B cell (primary cell): Measurements from ENCODE around the gene RRAS2. TPM values are rescaled to one million over a fixed set of nuclear protein-coding genes. Genes with fewer than 3 reads are reported as not detected.
"Not testable (repeated sequence)": the region's sequence is repeated elsewhere in the genome, so short reads cannot be mapped to it uniquely, and the experiment has no call there.

Source experiments
- ATAC-seq: fragments of 200-7000 bp; cut with Tn5 transposase; one replicate; pipeline ENCODE4 v1.10.0; 2021; ENCODE audit warnings: low read depth, mild to moderate bottlenecking, moderate number of reproducible peaks, moderate library complexity
- CTCF ChIA-PET: fragments of 350-600 bp; sonication (Branson Sonifier 250); formaldehyde crosslinking; loops from one replicate; lab custom pipeline; 2021; ENCODE audit warnings: antibody characterized with exemption, inconsistent platforms; lab: Charles Lee
- POLR2A ChIA-PET: fragments of 350-600 bp; sonication (Branson Sonifier 250); formaldehyde crosslinking; loops from one replicate; lab custom pipeline; 2021; ENCODE audit warnings: antibody characterized with exemption; lab: Charles Lee
- DNase-seq: peaks from one replicate; pipeline ENCODE4 v3.0.0; 2013
- H2AFZ ChIP-seq: 2 replicates; pipeline ENCODE4 v1.6.1; 2012; ENCODE audit warnings: mild to moderate bottlenecking, low read depth, low read length; ENCODE audit not compliant: insufficient read depth, poor library complexity, severe bottlenecking
- H3K27ac ChIP-seq, 2 donors: 1 replicate in 1 of 2; 2 replicates in 1 of 2; pipeline ENCODE4 v1.5.1; 2012 to 2013; ENCODE audit warnings: low read length in 2 of 2, mild to moderate bottlenecking in 2 of 2, moderate library complexity in 1 of 2
- H3K27me3 ChIP-seq, 4 experiments: fragments of 200-600 bp in 1 of 4; sonication (generic) in 1 of 4; replicated peaks in 1 of 4; 1 replicate in 2 of 4; 2 replicates in 2 of 4; pipeline versions ENCODE4 v1.6.1 to v1.7.0; 2013 to 2016; ENCODE audit warnings: low read length in 3 of 4, mild to moderate bottlenecking in 2 of 4, mixed read lengths in 1 of 4, moderate library complexity in 1 of 4; ENCODE audit not compliant: insufficient read depth in 4 of 4, control insufficient read depth in 3 of 4; ENCODE audit errors: control extremely low read depth in 1 of 4
- H3K36me3 ChIP-seq, 2 experiments: replicated peaks in 1 of 2; 1 replicate in 1 of 2; 2 replicates in 1 of 2; pipeline versions ENCODE4 v1.6.1 to v1.7.1; 2013; ENCODE audit warnings: low read length in 1 of 2; ENCODE audit not compliant: insufficient read depth in 2 of 2, control insufficient read depth in 1 of 2; ENCODE audit errors: control extremely low read depth in 1 of 2, extremely low read depth in 1 of 2
- H3K4me1 ChIP-seq, 2 donors: fragments of 200-600 bp in 1 of 2; sonication (generic) in 1 of 2; 1 replicate in 1 of 2; 2 replicates in 1 of 2; pipeline versions ENCODE4 v1.5.1 to v1.6.1; 2013 to 2017; ENCODE audit warnings: low read length in 2 of 2; ENCODE audit not compliant: control insufficient read depth in 2 of 2, insufficient read depth in 2 of 2
- H3K4me2 ChIP-seq: replicated peaks from 2 replicates; pipeline ENCODE3; 2012; ENCODE audit warnings: mild to moderate bottlenecking, low read depth, low read length; ENCODE audit not compliant: poor library complexity, severe bottlenecking
- H3K4me3 ChIP-seq, 5 experiments: fragments of 200-600 bp in 1 of 5; sonication (generic) in 1 of 5; 1 replicate in 3 of 5; 2 replicates in 2 of 5; pipeline versions ENCODE4 v1.5.1 to v1.7.0; 2011 to 2016; ENCODE audit warnings: low read length in 4 of 5, mild to moderate bottlenecking in 4 of 5, low read depth in 2 of 5, control low read depth in 1 of 5, moderate library complexity in 1 of 5; ENCODE audit not compliant: insufficient read depth in 1 of 5; ENCODE audit errors: control extremely low read depth in 1 of 5, extremely low read depth in 1 of 5
- H3K79me2 ChIP-seq: fragments of 200-600 bp; sonication (generic); one replicate; pipeline ENCODE4 v1.6.0; 2016; ENCODE audit warnings: low read length; ENCODE audit not compliant: control insufficient read depth, insufficient read depth
- H3K9ac ChIP-seq: fragments of 200-600 bp; sonication (generic); 2 replicates; pipeline ENCODE4 v1.6.1; 2017; ENCODE audit warnings: mild to moderate bottlenecking, low read length, moderate library complexity
- H3K9me3 ChIP-seq, 3 donors: one replicate each; pipeline versions ENCODE4 v1.6.1 to v1.7.1; 2013; ENCODE audit warnings: low read length in 2 of 3; ENCODE audit not compliant: control insufficient read depth in 2 of 3, insufficient read depth in 1 of 3; ENCODE audit errors: control extremely low read depth in 1 of 3
- H4K20me1 ChIP-seq: 2 replicates; pipeline ENCODE4 v1.6.0; 2012; ENCODE audit warnings: mild to moderate bottlenecking, low read length; ENCODE audit not compliant: insufficient read depth, control insufficient read depth, poor library complexity, severe bottlenecking
- H3K27ac Mint-ChIP-seq: one replicate; pipeline ENCODE4 v1.8.0; 2021; ENCODE audit warnings: mixed read lengths
- H3K27me3 Mint-ChIP-seq: one replicate; pipeline ENCODE4 v1.8.0; 2021; ENCODE audit warnings: mixed read lengths
- H3K4me1 Mint-ChIP-seq: one replicate; pipeline ENCODE4 v1.8.0; 2021; ENCODE audit warnings: mixed read lengths
- H3K4me3 Mint-ChIP-seq: one replicate; pipeline ENCODE4 v1.8.0; 2021; ENCODE audit warnings: mixed read lengths
- H3K9me3 Mint-ChIP-seq: one replicate; pipeline ENCODE4 v1.8.0; 2022; ENCODE audit warnings: mixed read lengths; ENCODE audit not compliant: insufficient read depth
- CTCF ChIP-seq: fragments of 200-600 bp; IDR thresholded peaks from one replicate; pipeline ENCODE4 v1.8.0; 2022; ENCODE audit warnings: antibody characterized with exemption, mild to moderate bottlenecking
- EZH2 ChIP-seq: IDR thresholded peaks from 2 replicates; pipeline ENCODE4 v1.6.1; 2012; ENCODE audit warnings: borderline replicate concordance, low read depth, mild to moderate bottlenecking, moderate library complexity, low read length; ENCODE audit not compliant: insufficient read depth, poor library complexity, severe bottlenecking
- WGBS: methylation state at CpG from one replicate; pipeline ENCODE4 v1.1.5; 2013; ENCODE audit warnings: missing lambda C conversion rate; ENCODE audit not compliant: insufficient coverage; 5-methylcytosine and 5-hydroxymethylcytosine counted together
- intact Hi-C: fragments of 100-400 bp; cut with micrococcal nuclease; formaldehyde crosslinking; loops from one replicate; pipeline ENCODE4 v1.10.0; 2022
- polyA plus RNA-seq: library from polyadenylated mRNA; depleted of rRNA; stranded (reverse); fragments of >200 nt; gene quantifications from 2 replicates; pipeline ENCODE4 v1.2.3, GENCODE V29; 2012
- total RNA-seq, 2 donors: library from RNA; stranded (reverse); fragments of 120-200 nt in 1 of 2; gene quantifications; 1 replicate in 1 of 2; 2 replicates in 1 of 2; pipeline versions ENCODE4 v1.2.3 to v1.2.4, GENCODE V29; 2013 to 2022

Gene RRAS2
- total and polyA plus RNA-seq, 2 donors (not counting 1 experiment from before 2014, with no cell fraction given), result 31.8 to 72.4 TPM

GRCh38 chr11:14403528-14403927 is 44.5 kb upstream of the RRAS2 start:
- H3K36me3 ChIP-seq, H3K4me3 ChIP-seq, H3K9ac ChIP-seq, H2AFZ ChIP-seq, H3K27ac Mint-ChIP-seq, H3K9me3 ChIP-seq, H3K4me3 Mint-ChIP-seq, H3K4me1 ChIP-seq, DNase-seq, H3K4me2 ChIP-seq, H3K79me2 ChIP-seq, intact Hi-C loops, H3K9me3 Mint-ChIP-seq, H3K27me3 Mint-ChIP-seq, H4K20me1 ChIP-seq, POLR2A ChIA-PET, H3K4me1 Mint-ChIP-seq, H3K27ac ChIP-seq, ATAC-seq, H3K27me3 ChIP-seq: not testable (repeated sequence)
- CTCF ChIA-PET, result interaction anchor here (0.6 kb wide), 1 partner anchor 52 kb away, joined by 3 read pairs; no protein-coding TSS in a partner anchor
- WGBS, result no CpG with 5 or more reads among the region's 6 CpGs

- ATAC-seq (no peak), DNase-seq (no peak)
- Histone ChIP-seq H3K36me3 (no peaks in the 10 kb centered on the region), H3K79me2 (no peaks in the 10 kb centered on the region), H3K4me2 (no peak overlapping the region), H2AFZ (no peak overlapping the region), H3K9ac (no peak overlapping the region), H3K9me3 (no peaks in the 10 kb centered on the region), H3K27ac (no peak overlapping the region), H3K4me1 (no peaks in the 10 kb centered on the region), H4K20me1 (no peaks in the 10 kb centered on the region), H3K4me3 (no peak overlapping the region), H3K27me3 (no peaks in the 10 kb centered on the region)
- intact Hi-C loops, result no loop called here
- Mint-ChIP-seq H3K4me1 (no peaks in the 10 kb centered on the region), H3K27me3 (no peaks in the 10 kb centered on the region), H3K4me3 (no peak overlapping the region), H3K27ac (no peak overlapping the region), H3K9me3 (no peaks in the 10 kb centered on the region)
- ChIA-PET POLR2A (no interaction called here), CTCF (no interaction called here)
- WGBS, result no CpG with 5 or more reads among the region's 1 CpG
- TF ChIP-seq EZH2 (no peak), CTCF (no peak)
Measured at GRCh38 chr11:14399087-14399486, 40.1 kb upstream of the RRAS2 start.
